Bronchial smooth muscle cell (primary cell): ENCODE measurements around the gene MOAP1. TPM values are rescaled to one million over a fixed set of nuclear protein-coding genes. Genes with fewer than 3 reads are reported as not detected.

Source experiments
- total RNA-seq: library from RNA; depleted of rRNA; stranded (reverse); fragments of >200 nt; gene quantifications from 2 replicates; pipeline ENCODE4 v1.2.1, GENCODE V29; 2014

The MOAP1 gene, protein sequence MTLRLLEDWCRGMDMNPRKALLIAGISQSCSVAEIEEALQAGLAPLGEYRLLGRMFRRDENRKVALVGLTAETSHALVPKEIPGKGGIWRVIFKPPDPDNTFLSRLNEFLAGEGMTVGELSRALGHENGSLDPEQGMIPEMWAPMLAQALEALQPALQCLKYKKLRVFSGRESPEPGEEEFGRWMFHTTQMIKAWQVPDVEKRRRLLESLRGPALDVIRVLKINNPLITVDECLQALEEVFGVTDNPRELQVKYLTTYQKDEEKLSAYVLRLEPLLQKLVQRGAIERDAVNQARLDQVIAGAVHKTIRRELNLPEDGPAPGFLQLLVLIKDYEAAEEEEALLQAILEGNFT
- total RNA-seq, result 10.5 and 12.6 TPM in 2 replicates

DNA sequence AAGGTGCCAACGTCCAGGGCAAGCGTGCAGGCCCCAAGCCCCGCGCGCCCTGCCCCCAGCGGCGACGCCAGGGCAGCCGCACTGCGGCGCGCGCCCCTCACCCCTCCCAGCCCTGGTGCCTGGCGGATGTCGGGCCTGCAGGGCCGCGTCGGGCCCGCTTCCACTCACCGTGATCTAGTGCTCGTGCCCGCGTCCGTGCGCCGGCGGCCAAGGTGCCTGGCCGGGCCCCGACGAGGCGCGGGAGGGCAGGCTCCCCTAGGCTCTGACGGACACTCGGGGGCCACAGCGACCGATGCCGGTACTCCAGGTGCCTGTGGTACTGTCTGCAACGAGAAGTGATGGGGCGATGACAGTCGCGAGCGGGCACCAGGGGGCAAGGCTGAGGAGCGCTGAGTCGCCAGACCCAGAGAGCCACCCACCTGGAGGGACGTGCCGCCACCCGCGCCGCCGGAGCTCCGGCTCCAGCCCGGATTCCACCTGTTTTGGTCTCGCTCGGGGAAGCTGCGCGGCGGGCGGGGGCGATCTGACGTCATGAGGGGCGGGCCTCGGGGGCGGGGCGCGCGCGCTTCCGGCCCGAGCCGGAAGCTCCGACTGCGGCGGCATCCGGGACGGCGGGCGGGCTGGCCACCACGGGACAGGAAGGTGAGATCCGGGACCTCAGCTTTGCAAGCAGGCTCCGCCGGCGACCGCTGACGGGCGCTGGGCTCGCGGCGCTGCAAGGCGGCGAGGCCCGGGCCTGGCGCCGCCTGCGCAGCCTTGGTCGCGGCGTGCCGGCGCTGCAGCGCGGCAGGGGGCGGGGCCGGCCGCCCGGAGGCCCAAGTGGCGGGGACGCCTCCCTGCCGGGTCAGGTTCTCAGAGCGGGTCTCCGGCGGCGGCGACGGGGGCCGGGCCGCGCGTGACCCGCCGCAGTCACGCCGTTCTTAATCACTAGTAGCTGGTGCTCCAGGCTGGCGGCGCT, at the start of gene MOAP1, which contains the start of gene LYSET:
Gene MOAP1, minus strand, starts transcription at position 507 of the 958 bp plus-strand sequence. CDS start 655 bp downstream, outside the sequence.
Gene LYSET, plus strand, starts transcription at position 927 of the 958 bp plus-strand sequence. CDS start 89 bp downstream, outside the sequence.

GRCh38 chr14:93206793-93207467, 22.2 kb upstream of the MOAP1 start, which contains the start of the genes GON7 and UBR7:
GON7 (minus strand) TSS chr14:93207065; CDS start chr14:93207037, 28 bp downstream.
UBR7 (plus strand) TSS chr14:93207256; CDS start chr14:93207292, 36 bp downstream.

Other genes with a start within 250 kb of the MOAP1 start
- gene ITPK1, start 69.0 kb downstream of the MOAP1 start, total RNA-seq, result 5.4 and 9.8 TPM in 2 replicates
- 7.6 and 8.2 TPM in 2 replicates for gene LYSET, start 420 bp upstream of the MOAP1 start, total RNA-seq
- gene GON7, start 22.2 kb upstream of the MOAP1 start, total RNA-seq, result 15.4 and 17.0 TPM in 2 replicates
- gene UBR7, start 22.4 kb upstream of the MOAP1 start, total RNA-seq, result 28.5 and 51.4 TPM in 2 replicates
- 16.9 and 18.4 TPM in 2 replicates for gene BTBD7, start 148.1 kb upstream of the MOAP1 start, total RNA-seq
- gene COX8C, start 162.3 kb upstream of the MOAP1 start, total RNA-seq, result not detected in 2 replicates
- gene UNC79, start 246.0 kb upstream of the MOAP1 start, total RNA-seq, result 0.16 and 0.17 TPM in 2 replicates